ENCODE measurements around the gene FCN3.

The FCN3 gene

DNA sequence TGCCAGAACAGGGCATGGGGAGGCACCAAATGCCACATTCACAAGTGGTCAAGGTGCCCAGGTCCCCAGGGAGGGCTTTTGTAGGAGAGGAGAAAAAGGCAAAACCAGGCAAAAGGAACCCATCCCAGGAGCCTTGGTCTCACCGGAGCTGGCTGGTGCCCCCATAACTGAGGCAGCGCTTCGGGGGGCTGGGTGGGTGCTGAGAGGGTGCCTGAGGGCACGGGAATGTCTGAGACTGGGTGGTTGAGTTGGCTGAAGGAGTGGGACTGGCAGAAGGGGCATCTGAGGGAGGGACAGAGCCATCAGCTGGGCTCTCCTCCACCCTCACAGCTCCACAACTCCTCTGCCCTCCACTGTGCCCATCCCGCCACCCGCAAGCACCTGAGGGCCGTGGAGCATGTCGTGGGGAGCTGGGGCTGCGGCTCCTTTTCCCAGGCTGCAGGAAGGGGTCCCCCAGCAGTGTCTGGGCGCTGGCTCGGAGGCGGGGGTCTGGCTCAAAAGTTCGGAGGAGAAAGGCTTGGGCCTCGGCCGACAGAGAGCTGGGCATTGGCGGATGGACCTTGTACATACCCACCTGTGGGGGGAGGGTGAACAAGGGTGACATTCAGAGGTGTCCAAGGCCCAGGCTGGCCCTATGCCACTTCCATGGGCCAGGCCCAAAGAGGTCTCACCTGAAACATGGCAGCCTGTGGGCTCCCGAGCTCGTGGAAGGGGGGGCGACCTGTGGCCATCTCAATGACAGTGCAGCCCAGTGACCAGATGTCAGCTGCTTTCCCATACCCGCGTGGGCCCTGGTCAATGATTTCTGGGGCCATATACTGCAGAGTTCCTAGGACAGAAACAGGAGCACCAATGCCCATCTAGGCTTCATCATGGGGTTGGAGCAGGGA is 16.3 kb downstream of the FCN3 start:
- DNase-seq (ENCODE audit: low read depth in 2 of 2) = no peak

DNA sequence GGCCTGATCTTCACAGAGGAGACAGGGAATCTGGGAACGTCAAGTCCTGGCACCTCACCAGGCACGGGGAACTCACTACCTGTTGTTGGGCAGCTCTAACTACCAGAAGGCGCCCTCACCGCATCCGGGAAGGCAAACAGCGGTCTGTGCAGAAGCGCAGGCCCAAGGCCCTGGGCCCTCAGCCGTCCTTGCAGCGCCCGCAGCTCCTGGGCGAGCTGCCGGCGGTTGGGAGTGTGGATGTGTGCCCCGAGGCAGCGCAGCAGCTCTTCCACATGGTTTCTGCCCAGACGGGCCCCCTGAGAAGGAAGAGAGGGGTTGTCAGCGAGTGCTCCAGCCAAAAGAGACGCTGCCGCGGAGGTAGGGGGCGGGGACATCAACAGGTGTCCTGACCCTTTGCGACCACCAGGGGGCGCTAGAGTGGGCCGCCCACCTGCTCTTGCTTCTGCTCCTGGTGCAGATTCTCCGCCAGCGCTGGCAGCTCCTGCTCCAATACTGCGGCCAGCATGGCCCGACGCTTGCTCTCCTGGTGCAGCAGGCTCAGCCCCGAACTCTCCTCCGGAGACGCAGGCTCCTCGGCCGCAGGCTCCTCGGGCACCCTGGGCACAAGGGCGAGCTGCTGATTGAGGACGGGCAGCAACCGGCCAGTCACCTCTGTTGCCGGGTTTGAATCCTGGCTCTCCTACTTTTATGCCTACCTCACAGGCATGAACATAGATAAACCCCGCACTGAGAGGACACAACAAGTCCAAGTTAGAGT is 17.2 kb downstream of the FCN3 start:
- peak; percentile 76 to 77 for DNase-seq (ENCODE audit: low read depth in 2 of 2)

DNA sequence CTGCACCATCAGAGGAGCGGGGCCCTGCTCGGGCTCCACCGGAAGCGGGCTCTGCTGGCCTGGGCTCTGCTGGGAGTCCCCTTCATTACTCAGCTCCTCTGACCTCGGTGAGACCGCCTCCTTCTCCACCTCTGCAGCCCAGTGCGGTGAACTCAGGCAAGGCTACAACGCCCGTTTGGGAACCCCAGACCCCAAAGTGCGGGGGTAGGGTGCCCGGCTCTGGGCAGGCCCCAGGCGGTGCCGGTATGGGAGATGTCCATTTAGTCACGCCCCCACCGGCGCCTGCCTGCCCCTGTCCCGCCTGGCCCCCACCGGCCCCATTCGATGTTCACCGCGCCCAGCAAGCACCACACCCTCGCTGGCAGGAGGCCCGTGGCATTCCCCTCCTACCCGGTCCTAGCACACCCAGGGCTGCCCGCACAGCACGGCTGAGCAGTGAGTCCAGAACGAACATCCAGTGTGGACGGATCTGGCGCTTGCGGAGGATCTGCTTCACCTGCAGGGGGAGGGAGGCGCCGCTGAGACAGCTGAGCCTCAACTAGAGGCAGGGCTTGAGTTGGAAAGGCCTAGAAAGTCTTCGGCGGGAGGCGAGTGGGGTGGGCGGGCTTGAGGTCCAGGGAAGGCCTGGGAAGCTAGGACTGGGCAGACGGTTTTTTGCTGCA is 17.9 kb downstream of the FCN3 start:
- DNase-seq (ENCODE audit: low read depth in 2 of 2) = peak in 1 of 2 donors; percentile 34

DNA sequence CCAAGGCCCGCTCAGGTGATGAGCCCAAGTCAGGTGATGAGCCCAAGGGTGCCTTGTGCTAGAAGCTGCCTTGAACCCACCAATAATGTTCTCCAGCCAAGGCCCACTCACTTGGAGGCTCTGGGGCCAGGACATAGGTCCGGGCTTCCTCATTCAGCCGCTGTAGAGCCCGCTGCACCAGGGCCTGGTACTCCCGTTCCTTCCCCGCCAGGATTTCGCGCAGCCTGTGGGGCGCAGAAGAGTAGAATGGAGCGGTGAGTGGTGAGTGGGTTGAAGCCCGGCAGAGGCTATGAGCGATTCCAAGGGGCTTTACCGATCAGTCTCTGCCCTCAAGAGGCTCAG is 18.4 kb downstream of the FCN3 start:
- DNase-seq (ENCODE audit: low read depth in 2 of 2) = no peak

DNA sequence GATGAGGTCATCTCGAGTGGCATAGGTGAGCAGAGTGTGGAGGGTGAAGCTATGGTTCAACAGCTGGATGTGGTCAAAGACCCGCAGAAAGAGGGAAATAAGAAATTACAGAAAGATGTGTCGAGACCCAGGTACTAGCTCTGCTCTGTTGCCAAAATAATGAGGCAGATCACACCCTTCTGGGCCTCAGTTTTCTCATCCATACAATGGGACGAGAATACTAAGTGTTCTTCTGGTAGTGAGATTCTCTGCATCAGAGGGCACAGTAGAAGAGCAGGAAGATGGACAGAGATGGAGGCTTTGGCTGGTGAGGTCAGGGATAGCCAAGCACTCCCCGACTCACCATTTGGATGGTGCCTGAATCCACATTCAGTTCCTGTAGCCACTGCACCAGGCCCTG is 18.9 kb downstream of the FCN3 start:
- DNase-seq (ENCODE audit: low read depth in 2 of 2) = no peak

DNA sequence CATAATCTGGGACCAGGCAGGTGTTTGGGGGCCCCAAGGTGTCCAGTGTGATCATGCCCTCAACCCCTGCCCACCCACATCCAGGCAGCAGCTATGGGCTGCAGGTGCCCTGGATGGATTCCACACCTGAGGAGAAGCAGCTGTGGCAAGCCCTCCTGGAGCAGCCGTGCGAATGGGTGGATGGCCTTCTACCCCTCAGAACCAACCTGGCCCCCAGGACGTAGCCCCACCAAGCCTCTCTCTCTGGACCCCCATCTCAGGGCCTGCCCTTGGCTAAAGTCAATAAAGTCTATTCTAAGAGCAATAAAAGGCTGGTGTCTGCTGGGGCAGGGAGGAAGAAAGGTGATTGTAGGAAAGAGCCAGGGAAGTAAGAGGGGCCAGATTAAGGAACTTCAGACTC is 21.0 kb downstream of the FCN3 start:
- DNase-seq (ENCODE audit: low read depth in 2 of 2) = no peak

DNA sequence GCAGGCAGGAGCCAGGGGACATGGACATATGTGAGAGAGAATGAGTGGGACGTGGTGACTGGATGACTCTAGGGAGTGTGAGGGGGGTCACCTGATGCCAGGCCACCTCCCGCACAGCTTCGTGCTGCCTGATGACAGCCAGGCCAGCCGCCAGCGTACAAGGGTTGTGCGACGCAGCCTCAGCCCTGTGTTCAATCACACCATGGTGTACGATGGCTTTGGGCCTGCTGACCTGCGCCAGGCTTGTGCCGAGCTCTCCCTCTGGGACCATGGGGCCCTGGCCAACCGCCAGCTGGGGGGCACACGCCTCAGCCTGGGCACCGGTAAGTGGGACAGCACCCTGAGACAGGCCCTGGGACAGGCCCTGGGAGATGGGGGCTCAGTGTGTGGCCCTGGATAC is 21.5 kb downstream of the FCN3 start:
- no peak for DNase-seq (ENCODE audit: low read depth in 2 of 2)

DNA sequence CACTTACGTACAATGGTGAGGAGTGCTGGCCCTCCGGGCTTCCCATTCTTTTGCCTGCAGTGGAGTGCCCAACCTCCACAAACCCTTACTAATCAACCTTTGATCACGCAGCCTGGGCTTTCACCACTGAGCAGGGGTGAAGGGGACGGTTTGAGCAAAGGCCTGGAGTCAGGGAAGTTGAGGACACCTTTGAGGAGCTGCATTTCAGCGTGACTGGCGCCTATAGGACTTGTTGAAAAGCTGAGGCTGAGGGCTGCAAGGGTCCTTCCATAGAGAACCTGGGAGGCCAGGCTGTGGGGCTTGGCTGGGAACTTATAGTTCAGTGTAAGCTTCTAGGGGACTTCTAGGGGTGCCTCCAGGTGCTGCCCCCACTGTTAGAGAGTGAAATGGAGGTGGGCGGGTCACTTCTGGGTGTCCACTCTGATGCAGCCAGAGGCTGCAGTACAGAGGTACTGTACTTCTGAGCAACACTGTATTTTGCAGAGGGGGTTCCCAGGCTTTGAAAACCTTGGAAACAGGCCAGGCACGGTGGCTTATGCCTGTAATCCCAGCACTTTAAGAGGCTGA is 23.0 kb downstream of the FCN3 start:
- no peak for DNase-seq (ENCODE audit: low read depth in 2 of 2)

DNA sequence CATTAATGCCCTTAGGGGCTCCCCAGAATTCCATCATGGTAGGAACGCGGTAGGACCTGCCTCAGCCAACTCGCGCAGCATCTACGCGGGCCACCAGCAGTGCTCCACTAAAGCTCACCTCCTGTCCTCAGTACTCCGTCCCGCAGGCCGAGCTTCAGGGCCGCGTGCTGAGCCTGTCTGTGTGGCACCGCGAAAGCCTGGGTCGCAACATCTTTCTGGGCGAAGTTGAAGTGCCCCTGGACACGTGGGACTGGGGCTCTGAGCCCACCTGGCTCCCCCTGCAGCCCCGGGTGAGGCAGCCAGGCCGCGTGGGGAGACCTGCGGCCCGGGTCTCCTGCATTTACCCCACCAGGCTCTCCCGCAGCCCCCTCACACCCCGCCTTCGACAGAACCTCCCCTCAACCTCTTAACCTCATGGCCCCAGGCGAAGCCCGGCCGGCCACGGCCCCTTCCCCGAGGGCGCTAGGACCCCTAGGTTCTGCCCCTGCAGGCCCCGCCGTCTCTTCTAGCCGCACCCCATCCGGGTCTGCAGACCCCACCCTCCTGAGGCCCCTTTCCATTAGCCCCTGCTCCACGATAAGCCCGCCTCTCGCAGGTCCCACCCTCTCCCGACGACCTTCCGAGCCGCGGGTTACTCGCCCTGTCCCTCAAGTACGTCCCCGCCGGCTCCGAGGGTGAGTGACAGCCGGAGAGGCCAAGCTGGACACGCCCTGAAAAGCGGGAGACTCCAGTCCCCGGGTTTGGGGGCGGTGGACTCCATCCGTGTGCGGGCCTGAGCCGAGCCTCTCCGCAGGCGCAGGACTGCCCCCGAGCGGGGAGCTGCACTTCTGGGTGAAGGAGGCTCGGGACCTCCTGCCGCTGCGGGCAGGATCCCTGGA is 23.7 kb downstream of the FCN3 start:
- DNase-seq (ENCODE audit: low read depth in 2 of 2) = no peak

DNA sequence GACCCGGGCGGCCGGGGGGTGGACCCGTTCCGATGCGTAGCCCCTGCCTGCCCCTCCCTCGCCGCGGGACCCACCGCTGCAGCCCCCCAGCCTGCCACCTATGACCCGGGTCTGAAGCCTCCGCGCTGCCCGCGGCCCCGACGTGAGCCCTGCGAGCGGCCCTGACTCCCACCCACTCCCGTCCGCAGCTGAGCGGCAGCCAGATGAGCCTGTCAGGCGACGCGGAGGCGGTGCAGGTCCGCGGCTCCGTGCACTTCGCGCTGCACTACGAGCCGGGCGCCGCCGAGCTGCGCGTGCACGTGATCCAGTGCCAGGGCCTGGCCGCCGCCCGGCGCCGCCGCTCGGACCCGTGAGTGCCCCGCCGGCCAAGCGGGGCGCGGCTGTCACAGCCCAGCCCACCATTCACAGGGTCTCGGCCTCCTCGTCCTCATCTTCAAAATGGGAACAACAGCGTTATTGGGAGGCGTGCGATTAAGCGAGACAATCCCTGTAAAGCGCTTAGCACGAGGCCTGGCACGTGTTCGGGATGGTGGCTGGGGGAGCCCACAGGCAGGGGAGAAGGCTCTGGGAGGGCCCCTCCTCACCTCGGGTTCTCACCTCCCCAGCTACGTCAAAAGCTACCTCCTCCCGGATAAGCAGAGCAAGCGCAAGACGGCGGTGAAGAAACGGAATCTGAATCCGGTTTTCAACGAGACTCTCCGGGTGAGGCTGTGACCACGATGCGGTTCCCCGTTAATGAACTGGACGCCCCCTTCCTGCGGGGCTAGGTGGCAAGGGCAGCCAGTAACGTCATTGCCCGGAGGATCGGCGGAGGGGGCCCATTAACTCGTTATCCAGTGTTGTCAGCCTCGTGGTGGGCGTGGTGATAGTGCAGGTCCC is 24.6 kb downstream of the FCN3 start:
- no peak for DNase-seq (ENCODE audit: low read depth in 2 of 2)

DNA sequence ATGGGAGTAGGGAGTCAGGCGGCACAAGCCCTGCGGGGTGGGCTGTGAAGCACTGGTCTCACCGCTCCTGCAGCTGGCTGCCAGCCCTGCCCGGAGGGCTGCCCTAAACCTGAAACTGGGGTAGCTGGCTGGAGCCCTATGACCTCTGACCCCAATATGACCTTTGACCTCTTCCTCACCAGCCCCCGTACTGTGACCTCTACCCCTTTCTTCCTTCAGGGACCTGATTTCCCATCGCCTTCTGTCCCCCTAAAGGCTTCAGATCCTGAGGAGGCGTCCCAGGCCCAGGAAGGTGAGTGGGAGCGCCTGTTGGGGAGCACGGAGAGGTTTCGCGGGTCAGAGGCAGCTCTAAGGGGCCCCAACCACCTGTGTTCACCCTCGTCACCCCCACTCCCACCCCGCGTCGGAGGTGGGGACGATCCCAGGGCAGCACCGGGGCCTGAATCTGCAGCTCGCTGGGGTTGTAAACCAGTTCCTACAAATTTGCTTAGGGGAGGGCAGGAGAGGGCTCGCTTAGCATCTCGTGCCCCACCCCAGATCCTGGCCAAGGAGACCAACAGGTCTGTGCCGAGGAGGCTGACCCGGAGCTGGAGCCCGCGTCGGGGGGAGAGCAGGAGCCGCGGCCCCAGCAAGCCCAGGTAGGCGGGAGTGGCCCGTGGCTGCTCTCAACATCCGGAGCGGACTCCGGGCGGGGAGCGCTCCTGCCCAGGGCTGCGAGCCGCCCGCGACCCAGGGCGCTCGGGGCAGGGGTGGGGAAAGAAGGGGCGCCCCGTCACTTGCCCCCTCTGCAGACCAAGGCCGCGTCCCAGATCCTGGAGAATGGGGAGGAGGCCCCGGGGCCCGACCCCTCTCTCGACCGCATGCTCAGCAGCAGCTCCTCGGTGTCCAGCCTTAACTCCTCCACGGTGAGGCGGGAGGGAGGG is 25.5 kb downstream of the FCN3 start:
- peak in 1 of 2 donors; percentile 29 for DNase-seq (ENCODE audit: low read depth in 2 of 2)

DNA sequence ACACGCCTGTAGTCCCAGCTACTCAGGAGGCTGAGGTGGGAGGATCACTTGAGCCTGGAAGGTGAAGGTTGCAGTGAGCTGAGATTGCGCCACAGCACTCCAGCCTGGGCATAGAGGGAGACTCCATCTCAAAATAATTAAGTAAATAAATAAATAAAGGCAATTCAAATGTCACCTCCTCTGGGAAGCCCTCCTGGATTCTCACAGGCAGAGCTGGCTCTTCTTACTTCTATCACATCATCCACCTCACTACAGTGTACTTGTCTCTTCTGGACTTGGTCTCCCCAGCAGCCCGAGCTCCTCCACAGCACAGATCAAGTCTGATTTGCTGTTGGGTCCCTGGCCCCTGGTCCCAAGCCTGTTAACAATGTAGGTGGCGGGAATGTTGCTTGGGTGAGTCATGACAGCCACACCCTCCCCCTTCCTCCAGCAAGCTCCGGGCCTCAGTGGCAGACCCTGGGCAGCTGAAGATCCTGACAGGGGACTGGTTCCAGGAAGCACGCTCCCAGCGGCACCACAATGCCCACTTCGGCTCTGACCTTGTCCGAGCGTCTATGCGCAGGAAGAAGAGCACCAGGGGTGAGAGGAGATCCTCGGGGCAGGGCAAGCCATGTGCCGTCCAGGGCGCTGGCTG is 27.5 kb downstream of the FCN3 start:
- no peak for DNase-seq (ENCODE audit: low read depth in 2 of 2)

DNA sequence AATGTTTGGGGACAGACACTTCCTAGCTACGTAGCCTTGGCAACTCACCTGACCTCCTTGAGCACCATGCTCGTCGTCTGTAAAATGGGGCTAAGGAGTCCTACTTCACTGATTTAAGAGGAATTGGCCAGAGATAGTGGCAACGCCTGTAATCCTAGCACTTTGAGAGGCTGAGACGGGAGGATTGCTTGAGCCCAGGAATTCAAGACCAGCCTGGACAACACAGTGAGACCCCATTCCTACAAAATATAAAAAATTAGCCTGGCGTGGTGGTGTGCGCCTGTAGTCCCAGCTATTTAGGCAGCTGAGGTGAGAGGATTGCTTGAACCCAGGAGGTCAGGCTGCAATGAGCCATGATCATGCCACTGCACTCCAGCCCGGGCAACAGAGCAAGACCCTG is 28.3 kb downstream of the FCN3 start:
- DNase-seq (ENCODE audit: low read depth in 2 of 2) = no peak

DNA sequence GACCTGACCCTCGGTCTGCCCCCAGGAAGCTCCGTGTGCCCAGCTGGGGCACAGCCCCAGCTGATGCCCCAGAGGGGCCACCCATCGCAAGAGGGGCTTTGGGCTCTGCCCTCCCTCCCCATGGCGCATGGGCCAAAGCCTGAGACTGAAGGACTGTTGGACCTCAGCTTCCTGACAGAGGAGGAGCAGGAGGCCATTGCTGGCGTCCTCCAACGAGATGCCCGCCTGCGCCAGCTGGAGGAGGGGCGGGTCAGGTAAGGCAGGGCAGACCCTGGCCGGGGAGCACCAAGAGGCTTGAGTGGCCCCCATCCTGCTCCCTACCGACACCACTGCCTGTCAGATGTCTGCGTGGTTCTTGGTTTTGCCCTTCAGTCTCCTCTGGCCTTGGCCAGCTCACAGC is 29.4 kb downstream of the FCN3 start:
- DNase-seq (ENCODE audit: low read depth in 2 of 2) = no peak

DNA sequence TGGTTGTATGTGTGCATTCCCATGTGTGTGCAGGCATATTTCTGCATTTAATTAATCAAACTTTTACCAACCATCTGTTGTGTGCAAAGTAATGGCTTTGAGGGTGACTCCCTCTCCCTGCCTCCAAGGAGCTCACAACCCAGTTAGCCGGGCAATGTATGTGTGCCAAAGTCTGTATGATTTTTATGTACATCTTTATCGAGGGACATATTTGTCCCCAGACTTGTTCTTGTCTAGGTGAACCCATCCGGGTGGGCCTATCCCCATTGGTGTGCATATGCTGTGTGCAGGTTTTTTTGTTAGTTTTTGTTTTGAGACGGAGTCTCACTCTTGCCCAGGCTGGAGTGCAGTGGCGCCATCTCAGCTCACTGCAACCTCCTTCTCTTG is 31.0 kb downstream of the FCN3 start:
- no peak for DNase-seq (ENCODE audit: low read depth in 2 of 2)

DNA sequence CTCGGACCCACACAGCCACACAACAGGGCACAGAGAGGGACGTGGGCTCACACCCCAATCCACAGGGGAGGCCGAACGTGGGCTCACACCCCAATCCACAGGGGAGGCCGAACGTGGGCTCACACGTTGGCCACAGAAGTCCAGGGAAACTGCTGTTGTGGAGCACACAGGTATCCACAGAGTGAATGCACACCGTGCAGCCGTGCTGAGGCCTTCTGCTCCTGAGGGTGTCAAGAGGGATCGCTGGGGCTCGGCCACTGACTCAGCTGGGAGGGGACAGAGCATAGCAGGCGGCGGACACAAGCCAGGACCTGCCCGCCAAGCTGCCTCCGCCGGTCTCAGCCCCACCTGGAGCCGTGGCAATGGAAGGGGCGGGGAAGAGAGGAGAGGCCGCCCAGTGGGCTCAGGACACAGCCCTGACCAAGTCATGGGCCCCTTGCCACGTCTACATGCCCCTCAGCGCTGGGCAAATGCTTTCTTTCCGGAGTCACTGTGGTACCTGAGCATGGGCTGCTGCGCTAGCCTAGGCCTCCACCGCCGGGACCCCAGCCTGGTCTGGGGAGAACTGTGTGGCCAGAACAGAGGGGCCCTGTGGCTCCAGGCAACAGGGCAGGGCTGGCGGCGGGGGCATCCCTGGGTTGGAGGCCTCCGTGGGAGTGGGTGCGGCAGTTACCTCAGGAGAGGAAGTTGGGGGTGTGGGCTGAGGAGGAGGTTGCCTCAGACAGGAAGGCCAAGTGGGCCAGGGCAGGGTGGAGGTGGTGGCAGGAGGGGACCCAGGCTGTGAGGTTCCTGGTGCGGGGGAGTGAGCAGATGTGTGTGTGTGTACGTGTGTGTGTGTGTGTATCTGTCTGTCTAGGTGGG is 31.6 kb downstream of the FCN3 start:
- peak; percentile 47 to 77 for DNase-seq (ENCODE audit: low read depth in 2 of 2)

DNA sequence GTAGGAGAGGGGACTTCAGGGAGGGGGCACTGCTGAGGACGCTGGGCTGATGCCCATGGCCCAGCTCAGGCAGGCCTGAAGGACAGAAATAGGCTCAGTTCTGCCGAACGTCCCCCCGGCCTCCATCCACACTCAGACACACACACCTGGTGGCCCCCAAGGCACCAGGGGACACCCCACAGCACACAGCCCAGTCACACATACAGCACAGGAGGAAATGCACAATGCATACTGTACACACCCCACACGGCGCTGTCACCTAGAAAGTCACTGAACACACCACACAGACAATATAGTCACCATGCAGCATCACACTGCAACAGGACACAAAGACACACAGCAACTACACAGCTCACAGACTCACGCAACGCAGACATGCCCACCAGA is 32.2 kb downstream of the FCN3 start:
- DNase-seq (ENCODE audit: low read depth in 2 of 2) = no peak

Measured in stimulated activated CD4-positive, alpha-beta T cell treated with anti-CD3 and anti-CD28 coated beads, Interleukin-1b, Interleukin-23, amount 100 ng/mL, for 4 hours (primary cell).